Suppressor macrophage (primary cell): Measurements from ENCODE around the gene CAMK1D.

Source experiments
- DNase-seq, 4 experiments: peaks; one replicate each; pipeline ENCODE4 v3.0.0-alpha.2; 2020 to 2022

The CAMK1D gene

GRCh38 chr10:12661671-12662070 lies 312.3 kb downstream of the CAMK1D start:
- DNase-seq: no peak

GRCh38 chr10:12663863-12664262 lies 314.5 kb downstream of the CAMK1D start:
- DNase-seq: no peak

- no peak for DNase-seq
Measured at GRCh38 chr10:12665501-12665900, 316.2 kb downstream of the CAMK1D start.

- no peak for DNase-seq
Measured at GRCh38 chr10:12667052-12667451, 317.7 kb downstream of the CAMK1D start.

GRCh38 chr10:12668634-12669033 lies 319.3 kb downstream of the CAMK1D start:
- DNase-seq: no peak

GRCh38 chr10:12670004-12670403 lies 320.7 kb downstream of the CAMK1D start:
- DNase-seq: no peak

GRCh38 chr10:12675186-12675585 lies 325.8 kb downstream of the CAMK1D start:
- DNase-seq: no peak

- DNase-seq: no peak
Measured at GRCh38 chr10:12679636-12680035, 330.3 kb downstream of the CAMK1D start.

GRCh38 chr10:12681252-12681651 lies 331.9 kb downstream of the CAMK1D start:
- no peak for DNase-seq

- no peak for DNase-seq
Measured at GRCh38 chr10:12684784-12685183, 335.4 kb downstream of the CAMK1D start.

- no peak for DNase-seq
Measured at GRCh38 chr10:12685261-12686058, 336.1 kb downstream of the CAMK1D start.

GRCh38 chr10:12687996-12688395 lies 338.6 kb downstream of the CAMK1D start:
- no peak for DNase-seq

GRCh38 chr10:12689893-12690292 lies 340.5 kb downstream of the CAMK1D start:
- DNase-seq: no peak

- DNase-seq: no peak
Measured at GRCh38 chr10:12690525-12691126, 341.3 kb downstream of the CAMK1D start.

GRCh38 chr10:12691596-12691995 lies 342.2 kb downstream of the CAMK1D start:
- DNase-seq: no peak

GRCh38 chr10:12697764-12698163 lies 348.4 kb downstream of the CAMK1D start:
- DNase-seq: no peak

GRCh38 chr10:12699258-12699700 lies 349.9 kb downstream of the CAMK1D start:
- no peak for DNase-seq

GRCh38 chr10:12699781-12700556 lies 350.6 kb downstream of the CAMK1D start:
- peak; percentile 30 to 61 (median 53) for DNase-seq

- DNase-seq: no peak
Measured at GRCh38 chr10:12700557-12700874, 351.2 kb downstream of the CAMK1D start.

- no peak for DNase-seq
Measured at GRCh38 chr10:12701696-12702095, 352.3 kb downstream of the CAMK1D start.

- DNase-seq: no peak
Measured at GRCh38 chr10:12702215-12702770, 352.9 kb downstream of the CAMK1D start.

- DNase-seq: no peak
Measured at GRCh38 chr10:12703126-12703525, 353.8 kb downstream of the CAMK1D start.

- peak in 1 of 4 experiments; percentile 5 for DNase-seq
Measured at GRCh38 chr10:12703813-12704212, 354.5 kb downstream of the CAMK1D start.
